ENCODE results near the gene SEC22C.

DNA sequence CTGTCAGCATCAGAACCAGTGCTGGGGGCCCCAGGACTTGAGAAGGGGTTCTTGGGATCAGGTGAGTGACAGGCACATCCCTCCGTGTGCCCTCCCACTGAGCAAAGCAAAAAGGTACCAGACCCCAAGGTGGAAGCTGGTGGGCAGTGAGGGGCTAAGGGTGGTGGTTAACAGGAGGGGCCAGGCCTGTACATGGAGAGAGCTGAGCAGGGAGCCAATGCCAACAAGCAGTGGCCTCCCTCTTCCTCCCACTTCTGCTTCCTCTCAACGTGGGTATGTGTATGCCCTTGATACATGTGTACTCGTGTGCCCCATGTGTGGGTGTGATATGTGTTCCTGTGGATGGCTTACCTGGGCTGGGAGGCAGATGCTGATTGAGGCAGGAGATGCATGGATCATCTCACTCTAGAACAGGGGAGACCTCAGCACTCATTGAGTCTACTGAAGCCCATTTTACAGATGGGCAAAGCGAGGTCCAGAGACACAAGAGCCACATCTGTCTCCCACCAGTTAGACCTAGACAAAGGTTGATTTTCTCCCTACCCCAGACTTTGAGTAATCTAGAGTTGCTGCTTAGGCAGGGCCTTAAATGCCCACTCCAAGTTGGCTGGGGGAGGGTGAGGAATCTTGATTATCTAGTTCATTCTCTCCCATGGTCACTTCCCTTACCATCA is 78.4 kb downstream of the SEC22C start:
- TF ChIP-seq CTCF (optimal IDR thresholded peaks at IDR 0.05 in 1 of 3, IDR thresholded peaks at IDR 0.05 in 1 of 3, conservative IDR thresholded peaks at IDR 0.05 in 1 of 3; ENCODE audit: extremely low read depth in 1 of 3, insufficient read depth in 2 of 3, low read length in 3 of 3) (no peak), EZH2 (IDR thresholded peaks at IDR 0.05; ENCODE audit: low read length) (no peak)

Measured in keratinocyte (primary cell).